SKM-1 (cell line): ENCODE data around the gene PPAT.
"Not testable (repeated sequence)": the region's sequence is repeated elsewhere in the genome, so short reads cannot be mapped to it uniquely, and the experiment has no call there.

ENCODE experiments used
- DNase-seq: peaks from one replicate; lab custom pipeline; 2025; ENCODE audit not compliant: unreplicated experiment; lab: John Stamatoyannopoulos, UW

Gene PPAT

DNA sequence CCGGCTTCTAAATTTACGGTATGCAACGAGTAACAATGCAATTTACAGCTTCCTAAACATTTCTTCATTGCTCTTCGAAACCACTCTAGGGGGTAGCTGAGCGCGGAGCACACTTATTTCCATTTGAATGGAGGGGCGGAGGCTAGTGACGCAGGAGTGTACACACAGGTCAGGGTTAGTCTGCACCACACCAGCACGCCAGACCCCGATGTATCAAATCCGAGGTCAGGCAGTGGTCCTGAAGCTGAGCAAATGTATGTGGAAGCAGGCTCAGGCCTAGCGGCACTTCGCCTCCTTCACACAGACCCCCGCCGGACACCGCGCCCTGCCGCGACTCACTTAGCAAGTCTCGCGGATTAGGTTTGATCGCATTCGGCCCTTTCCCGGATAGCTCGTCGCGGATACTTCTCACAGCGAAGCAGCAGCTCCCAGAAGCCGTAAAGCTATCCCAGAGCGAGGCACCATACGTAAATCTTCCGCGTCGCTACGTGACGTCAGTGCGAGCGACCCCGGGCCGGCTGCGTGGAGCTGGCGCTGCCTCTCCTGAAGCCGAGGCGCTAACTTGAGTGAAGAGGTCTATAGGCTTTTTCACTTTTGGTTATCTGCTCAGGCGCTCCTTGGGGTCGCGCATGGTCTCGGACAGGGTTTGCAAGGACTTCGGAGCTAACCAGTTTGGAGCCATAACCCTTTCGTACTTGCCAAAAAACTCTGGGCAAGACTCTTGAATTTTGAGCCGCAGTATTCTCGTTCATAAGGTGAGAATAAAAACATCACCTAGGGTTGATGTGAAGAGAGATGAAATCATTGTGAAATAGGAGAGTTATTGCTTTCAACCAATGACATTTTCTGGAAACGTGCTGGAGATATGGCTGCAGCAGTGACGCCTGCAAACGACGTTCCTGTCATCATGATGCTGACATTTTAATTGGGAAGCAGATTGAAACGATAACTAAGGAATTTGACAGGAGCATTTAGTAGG, 48.1 kb downstream of the PPAT start, which contains the start of gene AASDH:
AASDH (minus strand) TSS at position 469 of the 979 bp plus-strand sequence. CDS start 3,192 bp downstream, outside the sequence.
- peak; percentile 81 for DNase-seq

DNA sequence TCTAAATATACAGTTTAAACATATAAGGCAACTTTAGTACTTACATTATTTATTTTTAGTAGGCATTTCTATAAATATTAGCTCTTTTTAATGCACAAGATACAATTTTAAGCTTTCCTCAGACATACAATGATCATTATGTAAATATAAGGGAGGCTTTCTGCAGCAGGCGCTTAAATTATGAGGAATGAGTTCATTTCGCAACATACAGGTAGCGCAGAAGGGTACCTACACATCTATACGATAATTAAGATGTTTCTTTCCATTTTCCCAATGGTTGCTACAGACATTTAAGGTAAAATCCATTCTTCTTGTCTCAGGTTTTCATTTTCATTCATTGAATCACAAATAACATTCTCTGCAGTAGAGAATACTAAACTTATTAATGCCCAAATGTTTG, 49.3 kb downstream of the PPAT start:
- no peak for DNase-seq

DNA sequence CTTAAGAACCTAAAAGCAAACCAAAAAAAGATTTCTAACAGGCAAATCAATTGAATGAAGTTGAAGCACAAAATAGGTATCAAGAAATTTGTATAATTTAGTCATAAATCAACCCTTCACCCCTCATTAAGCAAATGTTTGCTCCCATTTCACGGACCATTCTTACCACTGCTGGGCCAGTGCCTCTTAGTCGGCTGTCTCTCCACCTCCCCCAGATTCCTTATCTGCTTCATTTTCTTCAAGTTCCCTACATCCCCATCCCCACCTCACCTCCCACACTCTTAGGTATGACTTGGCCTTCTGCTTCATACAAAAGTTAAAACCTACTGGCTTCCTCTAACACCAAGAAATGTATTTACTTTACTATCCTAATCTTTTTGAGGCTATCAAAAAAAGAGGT, 60.0 kb downstream of the PPAT start:
- no peak for DNase-seq

DNA sequence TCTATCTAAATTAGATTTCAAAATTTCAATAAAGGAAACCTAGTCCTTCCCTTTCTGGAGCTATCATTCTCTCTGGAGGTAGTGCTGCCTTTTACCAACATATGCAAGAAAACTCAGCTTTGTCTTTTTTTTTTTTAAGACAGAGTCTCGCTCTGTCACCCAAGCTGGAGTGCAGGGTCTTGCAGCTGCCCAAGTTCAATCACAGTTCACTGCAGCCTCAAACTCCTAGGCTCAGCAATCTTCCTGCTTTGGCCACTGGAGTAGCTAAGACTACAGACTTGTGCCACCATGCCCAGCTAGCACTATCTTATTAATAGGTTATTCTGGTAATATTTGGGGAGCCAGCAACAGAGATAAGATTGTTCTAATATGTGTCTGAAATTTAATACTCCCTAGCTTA, 60.5 kb downstream of the PPAT start:
- DNase-seq: no peak

DNA sequence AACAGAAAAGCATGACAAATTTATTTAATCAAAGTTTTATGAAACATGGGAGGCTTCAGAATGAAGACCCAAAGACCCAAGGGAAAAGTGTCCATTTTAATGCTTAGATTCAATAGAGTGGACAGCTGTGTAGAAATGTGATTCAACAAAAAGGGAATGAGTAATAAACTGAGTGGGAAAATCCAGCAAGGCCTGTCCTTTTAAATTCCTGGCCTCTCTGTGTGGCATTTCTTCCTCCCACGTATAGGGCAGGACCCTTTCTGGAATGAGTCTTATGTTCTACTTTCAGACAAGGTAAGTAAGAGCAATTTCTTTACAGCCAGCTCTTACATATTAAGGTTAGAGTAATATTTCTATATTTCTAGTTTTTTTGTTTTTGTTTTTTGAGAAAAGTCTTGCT, 62.6 kb downstream of the PPAT start:
- no peak for DNase-seq

DNA sequence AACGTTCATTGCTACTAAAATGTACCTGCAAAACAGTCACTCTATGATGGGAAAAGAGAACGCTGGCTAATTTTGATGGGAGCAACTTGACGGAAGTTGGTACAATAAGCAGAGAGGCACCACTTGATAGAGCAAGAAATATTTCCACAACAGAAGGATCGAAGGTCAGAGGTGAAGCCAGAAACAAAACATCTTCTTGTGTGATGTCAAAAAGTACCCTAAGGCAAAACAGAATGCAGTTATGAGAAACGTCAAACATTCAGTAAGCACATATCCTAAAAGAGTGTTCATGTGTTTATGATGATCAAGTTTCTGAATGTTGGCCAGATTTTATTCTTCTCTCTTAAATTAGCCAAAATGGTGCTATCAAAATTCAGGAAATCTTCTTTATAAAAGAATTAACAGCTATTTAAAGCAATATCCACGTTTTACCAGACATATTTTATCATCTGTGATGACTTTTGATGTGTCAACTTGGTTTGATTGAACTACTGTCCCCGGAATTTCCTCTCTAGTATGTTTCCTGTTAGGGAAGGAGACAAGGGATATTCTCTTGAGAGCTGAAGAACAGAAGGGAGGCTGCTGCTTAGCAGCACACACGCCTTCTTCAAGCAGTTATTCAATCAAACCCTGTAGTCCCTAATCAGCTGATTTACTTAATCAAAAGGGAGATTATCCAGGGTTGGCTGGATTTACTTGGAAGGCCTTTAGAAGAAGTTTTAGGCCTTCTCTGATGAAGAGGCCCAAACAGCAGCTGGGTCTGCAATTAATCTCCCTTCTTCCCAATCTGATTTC, 63.8 kb downstream of the PPAT start:
- no peak for DNase-seq

DNA sequence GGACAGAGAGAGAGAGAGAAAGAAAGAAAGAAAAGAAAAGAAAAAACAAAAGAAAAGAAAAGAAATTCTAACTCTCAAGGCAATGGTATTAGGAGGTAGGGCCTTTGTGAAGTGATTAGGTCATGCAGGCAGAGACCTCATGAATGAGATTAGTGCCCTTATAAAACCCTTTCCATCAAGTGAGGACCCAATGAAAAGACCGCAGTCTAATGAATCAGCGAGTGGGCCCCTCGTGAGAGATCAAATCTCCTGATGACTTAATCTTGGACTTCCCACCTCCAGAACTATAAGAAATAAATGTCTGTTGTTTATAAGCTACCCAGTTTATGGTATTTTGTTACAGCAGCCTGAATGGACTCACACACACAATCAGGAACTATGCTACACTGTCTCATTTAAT, 65.0 kb downstream of the PPAT start:
- DNase-seq: no peak

DNA sequence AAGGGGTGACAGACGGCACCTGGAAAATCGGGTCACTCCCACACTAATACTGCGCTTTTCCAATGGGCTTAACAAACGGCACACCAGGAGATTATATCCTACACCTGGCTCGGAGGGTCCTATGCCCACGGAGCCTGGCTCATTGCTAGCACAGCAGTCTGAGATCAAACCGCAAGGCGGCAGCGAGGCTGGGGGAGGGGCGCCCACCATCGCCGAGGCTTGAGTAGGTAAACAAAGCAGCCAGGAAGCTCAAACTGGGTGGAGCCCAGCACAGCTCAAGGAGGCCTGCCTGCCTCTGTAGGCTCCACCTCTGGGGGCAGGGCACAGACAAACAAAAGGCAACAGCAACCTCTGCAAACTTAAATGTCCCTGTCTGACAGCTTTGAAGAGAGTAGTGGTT, 72.4 kb downstream of the PPAT start:
- not testable (repeated sequence) for DNase-seq

DNA sequence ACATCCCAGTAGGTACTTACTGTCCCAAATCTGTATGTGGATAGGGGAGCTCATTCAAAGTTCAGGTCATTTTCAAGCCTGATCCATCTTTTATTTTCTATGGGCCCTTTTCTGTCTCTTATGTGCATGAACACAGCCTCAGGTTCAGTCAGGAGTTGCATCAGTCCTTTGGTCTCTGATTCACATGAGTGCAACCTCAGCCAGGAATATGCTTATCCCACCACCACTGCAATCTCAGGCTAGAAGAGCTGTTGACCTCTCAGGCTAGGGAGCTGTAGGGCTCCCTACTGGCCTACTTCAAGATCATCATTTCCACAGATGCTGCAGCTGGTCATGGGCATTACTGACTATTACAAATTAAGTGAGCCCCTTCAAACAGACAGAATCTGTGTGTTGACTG, 75.3 kb downstream of the PPAT start:
- no peak for DNase-seq

DNA sequence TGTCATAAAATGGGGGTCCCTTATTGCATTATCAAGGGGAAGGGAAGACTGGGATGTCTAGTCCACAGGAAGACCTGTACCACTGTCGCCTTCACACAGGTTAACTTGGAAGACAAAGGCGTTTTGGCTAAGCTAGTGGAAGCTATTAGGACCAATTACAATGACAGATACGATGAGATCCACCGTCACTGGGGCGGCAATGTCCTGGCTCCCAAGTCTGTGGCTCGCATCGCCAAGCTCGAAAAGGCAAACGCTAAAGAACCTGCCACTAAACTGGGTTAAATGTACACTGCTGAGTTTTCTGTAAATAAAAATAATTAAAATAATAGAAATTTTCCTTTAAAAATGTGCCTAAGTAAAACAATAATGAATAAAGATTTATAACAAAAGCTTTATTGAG, 78.8 kb downstream of the PPAT start:
- no peak for DNase-seq

DNA sequence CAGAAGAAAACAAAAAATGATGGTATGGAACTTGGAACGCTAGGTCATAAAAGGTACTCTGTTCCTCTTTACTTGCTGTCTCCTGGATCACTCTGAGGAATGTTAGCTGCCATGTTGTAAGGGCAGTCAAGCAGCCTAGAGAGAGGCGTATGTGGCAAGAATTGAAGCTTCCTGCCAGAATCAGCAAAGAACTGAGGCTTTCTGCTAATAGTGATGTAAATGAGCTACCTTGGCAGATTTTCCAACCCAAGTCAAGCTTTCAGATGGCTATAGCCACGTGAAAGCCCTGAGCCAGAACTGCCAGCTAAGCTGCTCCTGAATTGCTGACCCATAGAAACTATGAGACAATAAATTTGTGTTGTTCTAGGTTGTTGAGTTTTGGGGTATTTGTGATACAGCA, 86.8 kb downstream of the PPAT start:
- no peak for DNase-seq

DNA sequence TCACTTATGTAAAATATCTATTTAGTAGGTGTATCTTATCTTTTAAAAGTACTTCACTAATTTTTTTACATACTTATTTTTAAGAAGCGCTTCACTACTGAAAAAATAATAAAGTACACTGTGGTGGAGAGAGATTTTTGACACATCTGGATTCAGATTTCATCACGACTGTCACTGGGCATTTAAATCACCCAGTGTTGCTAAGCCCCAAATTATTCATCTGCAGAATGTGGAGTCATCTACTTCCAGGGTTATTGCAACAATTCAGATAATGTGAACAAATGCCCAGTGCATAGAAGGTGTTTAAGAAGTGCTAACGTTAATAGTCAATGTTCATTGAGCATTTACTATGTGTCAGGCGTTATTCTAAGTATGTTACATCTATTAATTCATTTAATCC, 90.0 kb downstream of the PPAT start:
- no peak for DNase-seq
